Measurements from ENCODE around the gene ADAM23.

DNA sequence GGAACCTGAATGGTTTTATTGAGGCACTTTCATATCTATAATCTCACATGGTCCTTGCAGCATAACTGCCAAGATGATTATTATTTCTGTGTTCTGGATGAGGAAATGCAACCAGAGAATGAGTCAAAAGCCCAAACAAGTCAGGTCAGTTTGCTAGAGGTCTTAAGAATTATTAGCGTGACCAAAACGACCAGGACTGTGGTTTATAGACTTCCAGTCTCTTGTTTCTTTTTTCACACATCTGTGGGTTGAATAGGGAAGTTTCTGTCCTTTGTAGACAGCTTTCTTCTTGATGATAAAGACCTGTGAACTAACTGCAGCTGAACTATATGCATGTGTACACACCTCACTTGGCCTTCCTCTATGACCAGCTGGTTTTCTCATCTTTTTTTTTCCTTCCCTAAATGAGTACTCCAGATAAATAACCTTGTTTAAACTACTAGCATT is 13.9 kb downstream of the ADAM23 start:
- TF ChIP-seq CTCF (IDR thresholded peaks at IDR 0.05; ENCODE audit: poor library complexity): no peak
- TF ChIP-seq EZH2 (IDR thresholded peaks at IDR 0.05; ENCODE audit: borderline replicate concordance): no peak
